ENCODE measurements around the gene RAMP3. TPM values are rescaled to one million over a fixed set of nuclear protein-coding genes. Genes with fewer than 3 reads are reported as not detected.

The RAMP3 gene
- total RNA-seq, 1 experiment from 2014 or later: not detected

DNA sequence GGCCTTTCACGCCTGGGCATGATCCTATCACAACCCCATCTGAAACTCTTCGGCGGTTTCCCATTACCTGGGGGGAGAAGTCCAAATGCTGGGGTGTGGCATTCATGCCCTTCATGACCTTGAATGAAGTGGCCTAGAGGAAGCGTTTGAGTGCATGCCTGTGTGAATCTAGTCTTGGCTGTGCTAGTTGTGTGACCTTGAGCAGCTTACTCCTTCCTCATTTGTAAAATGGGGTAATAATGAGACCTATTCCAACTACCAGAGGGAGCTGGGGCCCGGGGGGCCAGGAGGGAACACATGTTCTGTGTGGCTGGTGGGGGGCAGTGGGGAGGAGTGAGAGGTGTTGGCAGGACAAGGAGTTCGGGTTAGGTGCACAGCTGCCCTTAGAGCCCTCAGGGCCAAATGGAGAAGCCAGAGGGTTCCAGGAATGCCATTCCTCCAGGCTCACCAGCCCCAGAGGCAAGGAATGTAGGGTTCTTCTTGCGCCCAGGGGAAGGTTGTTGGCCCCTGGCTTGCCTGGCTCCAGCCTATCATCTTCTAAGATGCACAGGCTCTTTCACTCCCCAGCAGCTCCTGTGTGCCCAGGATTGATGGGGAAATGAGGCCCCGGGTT lies 24.8 kb upstream of the RAMP3 start:
- Histone ChIP-seq H3K9me2 (ENCODE audit: insufficient read depth) (no peaks in the 10 kb centered on the region), H4K20me1 (ENCODE audit: insufficient read depth) (no peaks in the 10 kb centered on the region), H3K4me2 (no peak overlapping the region), H3F3A (ENCODE audit: insufficient read depth, low read depth) (no peaks in the 10 kb centered on the region; the same call in 1 of the 2 replicates), H3K27ac (no peak overlapping the region), H3K4me3 (no peak overlapping the region), H3K9me3 (ENCODE audit: insufficient read depth, low read depth) (no peaks in the 10 kb centered on the region), H3K27me3 (ENCODE audit: insufficient read depth, low read depth) (peaks cover 6% of the 10 kb centered on the region), H2AFZ (no peak overlapping the region), H3K79me2 (ENCODE audit: low read depth) (no peaks in the 10 kb centered on the region), H3K36me3 (ENCODE audit: low read depth) (no peaks in the 10 kb centered on the region), H3K4me1 (replicated peaks; ENCODE audit: insufficient read depth) (0 out of 2 replicates have a peak, but pooled peaks cover 3% of the 10 kb centered on the region)
- ChIA-PET CTCF (interaction anchor here (0.6 kb wide), 1 partner anchor 20 kb away, joined by 5 read pairs; no protein-coding TSS in a partner anchor), POLR2A (ENCODE audit: unreplicated experiment) (interaction anchor here (0.5 kb wide), 1 partner anchor 1171 kb away, joined by 7 read pairs; no protein-coding TSS in a partner anchor)
- intact Hi-C loops (cut with micrococcal nuclease; ENCODE audit: unreplicated experiment): no loop called here
- TF ChIP-seq, protein P1, sequence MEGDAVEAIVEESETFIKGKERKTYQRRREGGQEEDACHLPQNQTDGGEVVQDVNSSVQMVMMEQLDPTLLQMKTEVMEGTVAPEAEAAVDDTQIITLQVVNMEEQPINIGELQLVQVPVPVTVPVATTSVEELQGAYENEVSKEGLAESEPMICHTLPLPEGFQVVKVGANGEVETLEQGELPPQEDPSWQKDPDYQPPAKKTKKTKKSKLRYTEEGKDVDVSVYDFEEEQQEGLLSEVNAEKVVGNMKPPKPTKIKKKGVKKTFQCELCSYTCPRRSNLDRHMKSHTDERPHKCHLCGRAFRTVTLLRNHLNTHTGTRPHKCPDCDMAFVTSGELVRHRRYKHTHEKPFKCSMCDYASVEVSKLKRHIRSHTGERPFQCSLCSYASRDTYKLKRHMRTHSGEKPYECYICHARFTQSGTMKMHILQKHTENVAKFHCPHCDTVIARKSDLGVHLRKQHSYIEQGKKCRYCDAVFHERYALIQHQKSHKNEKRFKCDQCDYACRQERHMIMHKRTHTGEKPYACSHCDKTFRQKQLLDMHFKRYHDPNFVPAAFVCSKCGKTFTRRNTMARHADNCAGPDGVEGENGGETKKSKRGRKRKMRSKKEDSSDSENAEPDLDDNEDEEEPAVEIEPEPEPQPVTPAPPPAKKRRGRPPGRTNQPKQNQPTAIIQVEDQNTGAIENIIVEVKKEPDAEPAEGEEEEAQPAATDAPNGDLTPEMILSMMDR (conservative IDR thresholded peaks at IDR 0.05): no peak
- no peak for TF ChIP-seq EZH2 (IDR thresholded peaks at IDR 0.05; ENCODE audit: low read depth)
- peak in 1 of 2 experiments; percentile 10 for DNase-seq
- BruUV-seq (replicated peaks): no TSS peak

DNA sequence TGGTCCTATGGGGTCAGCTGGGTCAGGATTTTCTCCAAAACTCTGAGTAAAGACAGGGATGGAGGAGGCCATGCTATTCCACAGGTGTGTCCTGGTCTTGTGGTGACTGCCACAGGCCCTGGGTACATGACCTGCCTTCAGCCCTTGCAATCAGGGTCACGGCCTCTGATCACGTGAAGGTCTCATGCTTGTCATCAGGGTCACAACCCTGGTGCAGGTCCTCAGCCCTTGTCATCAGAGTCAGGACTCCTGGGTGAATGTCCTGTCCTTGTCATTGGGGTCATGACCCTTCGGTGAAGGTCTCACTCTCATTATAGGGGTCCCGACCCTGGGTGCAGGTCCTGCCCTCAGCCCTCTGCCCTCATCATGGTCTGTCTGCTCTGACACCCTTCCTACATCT lies 24.2 kb upstream of the RAMP3 start:
- H3K9me2 ChIP-seq (ENCODE audit: insufficient read depth): no peaks in the 10 kb centered on the region
- intact Hi-C loops (cut with micrococcal nuclease; ENCODE audit: unreplicated experiment): no loop called here
- no peaks in the 10 kb centered on the region; the same call in 1 of the 2 replicates for H3F3A ChIP-seq (ENCODE audit: insufficient read depth, low read depth)
- H2AFZ ChIP-seq: no peak overlapping the region
- no peak overlapping the region for H3K27ac ChIP-seq
- H3K27me3 ChIP-seq (ENCODE audit: insufficient read depth, low read depth): peaks cover 6% of the 10 kb centered on the region
- ChIA-PET CTCF (no interaction called here), POLR2A (ENCODE audit: unreplicated experiment) (interaction anchor here (0.5 kb wide), 1 partner anchor 283 kb away, joined by 5 read pairs; no protein-coding TSS in a partner anchor)
- H3K4me3 ChIP-seq: no peak overlapping the region
- no peaks in the 10 kb centered on the region for H4K20me1 ChIP-seq (ENCODE audit: insufficient read depth)
- H3K36me3 ChIP-seq (ENCODE audit: low read depth): no peaks in the 10 kb centered on the region
- no peak for DNase-seq
- TF ChIP-seq, protein P1 (conservative IDR thresholded peaks at IDR 0.05): no peak
- no peak for TF ChIP-seq EZH2 (IDR thresholded peaks at IDR 0.05; ENCODE audit: low read depth)
- H3K4me2 ChIP-seq: no peak overlapping the region
- H3K9me3 ChIP-seq (ENCODE audit: insufficient read depth, low read depth): no peaks in the 10 kb centered on the region
- H3K4me1 ChIP-seq (replicated peaks; ENCODE audit: insufficient read depth): 0 out of 2 replicates have a peak, but pooled peaks cover 3% of the 10 kb centered on the region
- no peaks in the 10 kb centered on the region for H3K79me2 ChIP-seq (ENCODE audit: low read depth)
- BruUV-seq (replicated peaks): no TSS peak

DNA sequence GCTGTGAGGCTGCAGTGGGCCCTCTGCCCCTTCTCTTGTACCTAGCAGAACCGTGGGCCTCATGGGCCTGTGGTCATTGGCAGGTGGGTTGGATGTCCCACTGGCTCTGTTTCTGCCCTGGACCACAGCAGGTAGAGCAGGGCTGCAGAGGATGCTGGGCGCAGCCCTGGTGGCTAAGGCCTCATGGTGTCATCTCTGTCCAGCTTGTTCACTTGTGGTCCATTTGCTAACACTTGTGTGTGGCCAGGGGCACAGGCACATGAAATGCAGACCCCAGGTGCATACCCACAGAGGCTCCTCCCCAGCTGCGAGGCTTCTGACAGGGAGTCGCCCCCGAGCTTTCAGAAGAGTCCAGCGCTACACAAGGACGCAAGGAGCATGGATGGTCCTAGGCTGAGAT lies 23.7 kb upstream of the RAMP3 start:
- Histone ChIP-seq H3K4me1 (replicated peaks; ENCODE audit: insufficient read depth) (0 out of 2 replicates have a peak, but pooled peaks cover 3% of the 10 kb centered on the region), H3F3A (ENCODE audit: insufficient read depth, low read depth) (no peaks in the 10 kb centered on the region; the same call in 1 of the 2 replicates), H3K4me2 (no peak overlapping the region), H2AFZ (no peak overlapping the region), H3K9me2 (ENCODE audit: insufficient read depth) (no peaks in the 10 kb centered on the region), H3K27me3 (ENCODE audit: insufficient read depth, low read depth) (peaks cover 6% of the 10 kb centered on the region), H3K9me3 (ENCODE audit: insufficient read depth, low read depth) (no peaks in the 10 kb centered on the region), H3K36me3 (ENCODE audit: low read depth) (no peaks in the 10 kb centered on the region), H3K27ac (no peak overlapping the region), H3K79me2 (ENCODE audit: low read depth) (no peaks in the 10 kb centered on the region), H3K4me3 (no peak overlapping the region), H4K20me1 (ENCODE audit: insufficient read depth) (no peaks in the 10 kb centered on the region)
- TF ChIP-seq, protein P1 (conservative IDR thresholded peaks at IDR 0.05): no peak
- no peak for TF ChIP-seq EZH2 (IDR thresholded peaks at IDR 0.05; ENCODE audit: low read depth)
- no peak for DNase-seq
- POLR2A ChIA-PET (ENCODE audit: unreplicated experiment): interaction anchor here (0.5 kb wide), 1 partner anchor 284 kb away, joined by 5 read pairs; no protein-coding TSS in a partner anchor
- no TSS peak for BruUV-seq (replicated peaks)
- intact Hi-C loops (cut with micrococcal nuclease; ENCODE audit: unreplicated experiment): no loop called here
- CTCF ChIA-PET: no interaction called here
